ENCODE measurements around the gene MAPK6. TPM values are rescaled to one million over a fixed set of nuclear protein-coding genes. Genes with fewer than 3 reads are reported as not detected.

The MAPK6 gene
- total and polyA plus RNA-seq, 2 of the 8 experiments (the other 6 are each of a cell fraction or from before 2014, with no cell fraction given), result 22.6 to 108 TPM

DNA sequence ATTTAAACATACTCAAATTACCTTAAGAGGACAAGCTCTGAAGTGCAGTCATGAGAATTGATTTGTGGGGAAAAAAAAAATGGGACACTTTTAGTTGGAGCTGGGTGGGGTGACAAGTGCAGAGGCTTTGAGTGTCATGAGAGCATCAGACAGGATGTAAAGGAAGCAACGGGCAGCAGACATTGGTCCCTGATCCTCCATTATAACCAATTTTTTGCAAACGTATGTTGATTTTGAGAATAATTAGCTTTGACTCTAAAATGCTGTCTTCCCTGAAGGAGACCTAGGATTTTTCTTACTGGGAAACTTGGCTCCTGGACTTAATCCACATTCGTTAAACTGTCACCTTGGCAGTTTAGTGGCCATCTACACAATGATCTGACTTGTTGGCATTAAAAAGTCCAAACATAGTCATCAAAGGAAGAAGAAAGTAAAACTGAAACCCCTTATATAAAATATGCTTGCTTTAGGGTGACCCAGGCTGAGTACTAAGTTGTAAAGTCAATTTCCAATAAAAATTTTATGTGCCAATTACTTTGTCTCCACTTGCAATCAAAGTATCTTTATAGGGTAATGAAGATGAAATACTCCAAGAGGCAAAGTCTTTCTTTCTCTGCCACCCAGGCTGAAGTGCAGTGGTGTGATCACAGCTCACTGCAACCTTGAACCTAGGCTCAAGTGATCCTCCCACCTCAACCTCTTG is 48.0 kb downstream of the MAPK6 start:
- Histone ChIP-seq H3K18ac (ENCODE audit: extremely low read depth, low read length) (no peak overlapping the region), H3K4me2 (ENCODE audit: insufficient read depth in 1 of 2, low read depth in 2 of 2, low read length in 2 of 2) (no peak overlapping the region), H2AK5ac (ENCODE audit: low read depth, low read length) (no peak overlapping the region), H4K20me1 (replicated peaks in 1 of 2; ENCODE audit: control insufficient read depth in 1 of 2, insufficient read depth in 2 of 2, low read length in 2 of 2) (no peaks in the 10 kb centered on the region), H3K27me3 (replicated peaks in 1 of 4; ENCODE audit: control insufficient read depth in 3 of 4, extremely low read depth in 1 of 4, insufficient read depth in 3 of 4, low read length in 3 of 4) (no peaks in the 10 kb centered on the region), H2BK12ac (ENCODE audit: low read depth, low read length) (no peak overlapping the region), H3K79me2 (ENCODE audit: control insufficient read depth in 1 of 2, insufficient read depth in 2 of 2, low read length in 2 of 2) (no peaks in the 10 kb centered on the region), H3K9me3 (ENCODE audit: insufficient read depth in 2 of 2, low read depth in 1 of 2, low read length in 1 of 2) (no peaks in the 10 kb centered on the region), H3K4me1 (replicated peaks in 1 of 4; ENCODE audit: control insufficient read depth in 3 of 4, insufficient read depth in 4 of 4, low read length in 3 of 4) (peaks cover 0 to 2% (median 0%) of the 10 kb centered on the region in 4 experiments; a peak in 1 of 7 replicates), H4K5ac (ENCODE audit: insufficient read length, low read depth, low read length) (no peak overlapping the region), H4K8ac (ENCODE audit: extremely low read depth, insufficient read depth, low read length) (no peak overlapping the region), H3K23me2 (ENCODE audit: low read depth, low read length) (no peaks in the 10 kb centered on the region), H3K4me3 (ENCODE audit: extremely low read depth in 1 of 4, insufficient read depth in 2 of 4, low read depth in 3 of 4, low read length in 4 of 4) (no peak overlapping the region), H3K4ac (replicated peaks; ENCODE audit: insufficient read length, low read depth, low read length) (no peak overlapping the region), H3K27ac (ENCODE audit: low read depth, low read length) (no peak overlapping the region), H2BK5ac (ENCODE audit: low read depth, low read length) (no peak overlapping the region), H2BK120ac (replicated peaks; ENCODE audit: low read depth, low read length) (no peak overlapping the region), H3K14ac (ENCODE audit: insufficient read length) (no peak overlapping the region), H2AFZ (ENCODE audit: low read length) (no peak overlapping the region), H2BK15ac (ENCODE audit: low read length) (no peak overlapping the region), H4K91ac (replicated peaks; ENCODE audit: insufficient read length, low read length) (no peak overlapping the region), H3K9ac (replicated peaks in 1 of 4; ENCODE audit: extremely low read depth in 1 of 4, low read depth in 3 of 4, low read length in 3 of 4) (no peak overlapping the region), H3K56ac (replicated peaks; ENCODE audit: insufficient read length, low read depth, low read length) (no peak overlapping the region), H3K79me1 (ENCODE audit: low read depth, low read length) (no peaks in the 10 kb centered on the region), H2BK20ac (ENCODE audit: low read length) (no peak overlapping the region), H3K36me3 (ENCODE audit: control insufficient read depth in 2 of 4, insufficient read depth in 4 of 4, low read length in 3 of 4) (peaks cover 0 to 24% (median 11%) of the 10 kb centered on the region in 4 experiments; a peak in 5 of 8 replicates), H3K23ac (ENCODE audit: insufficient read length) (no peak overlapping the region)
- POLR2A ChIA-PET (ENCODE audit: partially characterized antibody), result interaction anchor here (1.0 to 3.1 kb wide), 3 partner anchors 8 to 96 kb away, joined by 3 to 12 read pairs (median 4); partner anchors contain the start of gene LEO1
- WGBS, 2 experiments (ENCODE audit: extremely low coverage in 1 of 2, insufficient coverage in 1 of 2, insufficient read length in 1 of 2, insufficient replicate concordance in 2 of 2, low coverage in 1 of 2, low lambda C conversion rate in 2 of 2, missing lambda C conversion rate in 1 of 2), result 86% methylated on average over 3 of the region's 3 CpGs; no CpG with 5 or more reads in 1 of the 2 experiments
- DNase-seq (ENCODE audit: low read depth in 1 of 2, low spot score in 2 of 2) (no peak), FAIRE-seq (no peak)
- CTCF ChIA-PET (ENCODE audit: partially characterized antibody), result interaction anchor here (0.7 to 7.1 kb wide), 6 partner anchors 12 to 87 kb away, joined by 3 to 55 read pairs (median 9); no protein-coding TSS in a partner anchor
- TF ChIP-seq ASH2L (IDR thresholded peaks at IDR 0.05; ENCODE audit: low read length) (no peak), BACH1 (IDR thresholded peaks at IDR 0.05; ENCODE audit: low read length) (no peak), CBX5 (IDR thresholded peaks at IDR 0.05; ENCODE audit: low read depth, low read length) (no peak), SIX5 (IDR thresholded peaks at IDR 0.05; ENCODE audit: low read depth, low read length) (no peak), HDAC6 (IDR thresholded peaks at IDR 0.05; ENCODE audit: low read depth, low read length) (no peak), FOSL1 (IDR thresholded peaks at IDR 0.05; ENCODE audit: insufficient read depth, low read depth, low read length) (no peak), NANOG (IDR thresholded peaks at IDR 0.05; ENCODE audit: insufficient read depth, low read depth, low read length, poor library complexity, severe bottlenecking) (no peak)

Measured in H1 (cell line).